GM04504 (cell line): ENCODE data around the gene ADAMTS14.

ENCODE experiments used
- DNase-seq: peaks from one replicate; pipeline ENCODE4 v3.0.0-alpha.2; 2012; ENCODE audit warnings: low read depth

ADAMTS14 gene

GRCh38 chr10:70791386-70792039 is 119.2 kb downstream of the ADAMTS14 start:
- no peak for DNase-seq

- DNase-seq, result no peak
These were observed 123.3 kb downstream of the ADAMTS14 start for GRCh38 chr10:70795613-70796012.

- DNase-seq, result no peak
These were observed 125.5 kb downstream of the ADAMTS14 start for GRCh38 chr10:70797840-70798239.

GRCh38 chr10:70799124-70799523 is 126.8 kb downstream of the ADAMTS14 start:
- DNase-seq, result no peak

- DNase-seq, result no peak
These were observed 129.5 kb downstream of the ADAMTS14 start for GRCh38 chr10:70801854-70802253.

GRCh38 chr10:70803775-70804420 is 131.6 kb downstream of the ADAMTS14 start:
- no peak for DNase-seq

- DNase-seq, result no peak
These were observed 132.1 kb downstream of the ADAMTS14 start for GRCh38 chr10:70804421-70804808.

- DNase-seq, result no peak
These were observed 133.4 kb downstream of the ADAMTS14 start for GRCh38 chr10:70805619-70806215.

GRCh38 chr10:70806841-70807240 is 134.5 kb downstream of the ADAMTS14 start:
- DNase-seq, result no peak

GRCh38 chr10:70807556-70807955 is 135.2 kb downstream of the ADAMTS14 start:
- no peak for DNase-seq

GRCh38 chr10:70809011-70809611 is 136.8 kb downstream of the ADAMTS14 start:
- DNase-seq, result no peak

- DNase-seq, result no peak
These were observed 137.4 kb downstream of the ADAMTS14 start for GRCh38 chr10:70809726-70810125.

- no peak for DNase-seq
These were observed 138.7 kb downstream of the ADAMTS14 start for GRCh38 chr10:70810967-70811366.

GRCh38 chr10:70811881-70812280 is 139.6 kb downstream of the ADAMTS14 start:
- DNase-seq, result no peak
